GM18499 (cell line): ENCODE results near the gene LRRC32.

ENCODE experiments used
- ATAC-seq: cut with Tn5 transposase; IDR thresholded peaks from one replicate; pipeline ENCODE4 v1.9.1; 2021; ENCODE audit warnings: moderate number of reproducible peaks; ENCODE audit not compliant: insufficient read depth, unreplicated experiment

LRRC32 gene

DNA sequence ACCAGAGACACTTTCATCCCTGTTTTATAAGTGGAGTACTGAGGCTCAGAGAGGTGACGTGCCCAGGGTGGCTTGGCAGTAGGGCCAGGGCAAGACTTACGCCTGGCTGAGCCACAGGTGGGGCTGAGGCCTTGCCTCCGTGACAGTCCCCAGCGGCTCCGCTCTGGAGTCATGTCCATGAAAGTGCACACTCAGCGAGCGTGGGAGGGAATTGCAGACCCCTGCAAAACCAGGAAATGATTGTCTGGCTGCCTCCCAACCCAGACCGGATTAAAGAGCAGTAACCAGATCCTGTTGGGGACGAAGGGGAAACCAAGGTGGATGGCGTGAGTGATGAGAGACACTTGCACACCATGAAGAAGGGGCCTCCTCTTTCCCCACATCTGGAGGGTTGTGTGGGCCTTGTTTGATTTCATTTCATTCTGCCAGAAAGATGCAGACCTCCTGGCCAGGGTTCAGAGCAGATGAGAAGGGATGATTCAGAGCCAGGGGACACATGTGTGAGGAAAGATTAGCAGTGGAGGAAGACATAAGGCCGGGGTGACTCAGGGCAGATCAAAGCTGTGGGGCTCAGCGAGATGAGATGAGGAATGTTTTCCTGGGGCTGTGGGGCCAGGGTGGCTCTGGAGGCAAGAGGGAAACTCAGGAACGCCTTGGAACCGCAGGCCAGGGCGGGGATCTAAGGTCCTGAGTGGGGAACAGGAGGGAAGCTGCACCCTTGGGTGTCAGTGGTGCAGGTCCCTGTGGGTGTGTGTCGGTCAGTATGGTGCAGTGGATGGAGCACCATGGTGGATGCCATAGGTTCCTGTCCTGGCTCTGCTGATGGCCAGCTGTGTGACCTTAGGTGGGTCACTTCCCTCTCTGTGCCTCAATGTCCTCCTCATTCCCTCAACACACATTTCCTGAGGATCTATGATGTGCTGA lies 29.9 kb upstream of the LRRC32 start:
- ATAC-seq = no peak

DNA sequence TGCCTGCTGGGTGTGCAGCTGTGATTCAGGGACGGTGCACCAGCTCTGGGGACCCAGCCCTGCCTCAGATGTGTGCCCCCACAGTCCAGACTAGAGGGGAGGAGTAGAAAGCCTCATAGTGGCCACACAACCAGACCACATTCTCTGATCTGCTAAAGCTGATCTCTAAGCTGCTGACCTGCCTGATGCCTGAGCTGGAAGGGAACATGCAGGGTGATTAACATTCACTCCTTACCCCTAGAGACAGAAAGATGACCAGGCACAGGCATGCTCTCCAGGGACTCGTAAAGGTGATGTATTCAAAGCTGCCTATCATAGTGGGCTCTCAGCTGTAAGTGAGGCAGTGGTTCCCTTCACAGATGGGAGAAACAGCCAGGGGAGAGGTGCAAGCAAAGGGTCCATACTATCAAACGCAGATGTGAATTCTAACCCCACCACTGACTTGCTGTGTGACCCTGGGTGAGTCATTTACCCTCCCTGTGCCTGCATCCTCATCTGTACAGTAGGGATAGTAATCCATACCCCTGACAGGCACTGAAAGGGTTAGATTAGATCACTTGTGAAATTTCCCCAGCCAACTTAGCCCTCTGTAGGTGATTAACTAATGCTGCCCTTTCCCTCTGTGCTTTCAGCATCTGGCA lies 29.0 kb upstream of the LRRC32 start:
- no peak for ATAC-seq

DNA sequence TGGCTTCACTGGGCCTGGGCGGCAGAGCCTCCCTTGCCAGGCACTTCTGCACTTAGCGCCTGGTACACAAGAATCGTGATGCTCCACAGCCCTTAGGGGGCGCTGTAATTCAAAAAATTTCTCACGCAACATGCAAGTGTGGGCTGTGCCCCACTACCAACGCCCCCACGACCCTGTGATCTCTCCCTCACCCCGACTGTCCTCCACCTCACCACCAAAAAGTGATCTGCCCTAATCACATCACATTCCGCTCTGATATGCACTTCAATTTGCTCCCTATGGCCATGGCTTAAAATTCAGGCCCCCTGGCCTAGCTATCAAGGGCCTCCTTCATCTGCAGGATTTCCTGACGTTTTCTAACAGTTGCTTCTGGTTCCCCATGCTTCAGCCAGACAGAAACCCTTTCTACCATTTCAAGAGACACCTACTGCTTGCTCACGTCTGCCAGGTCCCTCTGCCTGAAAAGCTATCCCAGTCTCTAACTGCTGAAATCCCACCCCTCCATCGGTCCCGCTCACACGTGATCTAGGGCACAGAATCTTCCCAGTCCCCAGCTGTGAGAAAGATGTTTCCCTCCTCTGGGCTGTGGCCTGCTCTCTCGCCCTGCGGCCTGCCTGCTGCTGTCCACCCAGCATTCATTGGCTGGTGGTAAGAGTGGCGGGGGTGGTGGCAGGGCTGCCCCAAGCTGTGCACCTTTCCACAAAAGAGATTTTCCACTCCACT lies 27.9 kb upstream of the LRRC32 start:
- ATAC-seq = no peak

DNA sequence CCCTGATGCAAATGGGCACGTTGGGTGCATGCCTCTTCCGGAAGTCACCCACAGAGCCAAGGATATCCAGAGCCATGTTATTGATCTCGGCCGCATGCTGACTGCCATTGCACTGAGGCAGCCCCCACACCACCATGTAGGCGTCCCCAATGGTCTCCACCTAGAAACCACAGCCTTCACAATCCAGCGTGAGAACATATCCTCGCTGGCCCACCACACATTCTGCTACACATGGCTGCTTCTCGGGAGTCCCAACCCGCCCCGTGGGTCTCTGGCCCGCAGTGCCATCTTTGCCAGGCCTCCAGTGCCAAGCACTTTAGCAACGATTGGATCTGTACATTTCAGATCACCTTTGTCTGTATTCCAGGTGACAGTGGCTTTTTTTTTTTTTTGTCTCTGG lies 26.2 kb upstream of the LRRC32 start:
- no peak for ATAC-seq

DNA sequence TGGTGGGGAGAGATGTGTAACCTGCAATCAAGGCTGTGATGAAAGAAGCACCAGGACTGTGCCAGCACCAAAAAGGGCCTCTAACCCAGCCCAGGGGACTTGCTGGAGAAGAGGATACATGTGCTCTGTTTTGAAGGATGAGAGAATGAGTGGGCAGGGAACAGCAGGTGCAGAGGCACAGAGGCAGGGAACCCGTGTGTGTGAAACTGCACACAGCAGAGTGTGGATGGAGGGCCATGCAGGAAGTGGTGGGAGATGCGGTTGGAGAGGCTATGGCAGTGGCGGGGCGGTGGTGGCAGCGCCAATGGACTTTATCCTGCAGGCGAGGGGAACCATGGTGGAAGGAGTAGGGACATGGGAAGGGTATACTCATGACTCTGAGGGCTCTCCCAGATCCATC lies 25.2 kb upstream of the LRRC32 start:
- ATAC-seq = no peak

DNA sequence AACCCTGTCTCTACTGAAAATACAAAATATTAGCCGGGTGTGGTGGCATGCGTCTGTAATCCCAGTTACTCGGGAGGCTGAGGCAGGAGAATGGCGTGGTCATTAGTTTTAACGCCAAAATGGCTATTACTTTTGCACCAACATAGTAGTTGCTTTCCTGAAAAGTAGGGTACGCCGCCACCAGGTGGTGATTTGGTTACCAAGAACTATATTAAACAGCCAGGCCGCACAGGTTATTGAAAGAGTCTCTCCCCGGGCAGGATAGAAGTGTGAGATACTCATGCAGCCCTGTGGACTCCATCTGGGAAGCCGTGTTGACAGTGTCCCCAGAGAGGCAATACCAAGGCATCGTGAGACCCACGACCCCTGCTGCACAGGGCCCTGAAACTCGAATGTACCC lies 24.6 kb upstream of the LRRC32 start:
- no peak for ATAC-seq

DNA sequence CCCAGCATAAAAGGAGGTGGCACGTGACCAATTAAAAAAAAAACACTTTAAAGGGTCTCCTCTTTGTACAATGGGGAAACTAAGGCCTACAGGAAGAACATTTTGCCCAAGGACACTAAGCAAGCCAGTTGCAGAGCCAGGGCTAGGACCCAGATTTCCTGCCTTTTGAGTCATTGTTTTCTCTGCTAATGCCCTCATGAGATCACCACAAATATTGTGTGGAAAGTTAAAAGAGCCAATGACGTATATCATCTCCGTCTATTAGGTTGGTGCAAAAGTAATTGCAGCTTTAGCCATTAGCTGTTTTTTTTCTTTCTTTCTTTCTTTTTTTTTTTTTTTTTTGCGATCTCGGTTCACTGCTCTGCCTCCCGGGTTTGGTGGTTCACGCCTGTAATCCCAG lies 24.1 kb upstream of the LRRC32 start:
- ATAC-seq = no peak

DNA sequence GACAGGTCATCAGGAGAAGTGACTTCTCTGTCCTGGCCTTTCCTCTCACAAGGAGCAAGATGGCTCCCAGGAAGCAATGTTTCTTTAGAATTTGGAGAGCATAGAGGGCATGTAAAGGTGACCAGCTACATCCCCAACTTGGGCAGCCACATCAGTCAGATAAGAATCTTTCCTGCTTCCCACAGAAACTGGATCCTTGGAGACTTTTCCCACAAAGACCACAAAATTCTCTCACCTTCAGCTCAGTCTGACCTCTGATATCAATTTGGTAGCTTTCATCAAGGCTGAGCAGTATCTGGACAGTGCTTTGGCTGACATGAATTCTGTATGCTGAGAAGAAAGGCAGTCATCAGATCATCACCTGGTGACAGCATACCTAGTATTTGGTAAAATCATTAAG lies 23.3 kb upstream of the LRRC32 start:
- no peak for ATAC-seq

DNA sequence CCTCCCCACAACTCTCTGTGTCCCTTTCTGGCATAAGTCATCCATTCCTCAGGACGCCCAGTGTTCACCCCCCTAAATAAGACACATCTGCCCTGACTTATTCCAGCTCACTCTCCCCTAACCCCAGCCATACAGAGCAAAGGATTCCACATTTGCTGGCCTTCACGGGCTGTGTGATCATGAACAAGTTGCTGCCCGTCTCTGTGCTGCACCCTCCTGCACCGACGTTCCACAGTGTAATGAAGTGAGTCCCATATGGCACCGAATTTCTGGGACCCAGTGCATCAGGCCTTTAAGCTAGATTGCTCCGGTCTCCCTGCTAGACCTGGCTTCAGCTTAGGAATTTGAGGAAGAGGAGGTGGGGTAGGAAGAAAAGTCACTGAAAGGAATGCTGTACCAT lies 22.4 kb upstream of the LRRC32 start:
- no peak for ATAC-seq

DNA sequence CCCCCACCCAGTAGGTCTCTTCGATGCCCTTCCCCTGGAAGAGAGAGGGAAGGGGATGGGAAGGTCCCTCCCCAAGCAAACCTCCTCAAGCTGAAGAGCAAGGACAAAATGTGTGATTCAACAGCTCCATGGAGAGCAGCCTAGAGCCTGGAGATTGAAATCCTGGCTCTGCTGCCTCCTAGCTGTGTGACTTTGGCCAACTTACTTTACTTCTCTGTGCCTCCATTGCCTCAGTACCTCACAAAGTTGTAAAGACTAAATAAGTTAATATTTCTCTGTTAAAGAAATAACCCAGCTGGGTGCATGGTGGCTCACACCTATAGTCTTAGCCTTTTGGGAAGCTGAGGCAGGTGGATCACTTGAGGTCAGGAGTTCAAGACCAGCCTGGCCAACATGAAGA lies 21.1 kb upstream of the LRRC32 start:
- no peak for ATAC-seq

DNA sequence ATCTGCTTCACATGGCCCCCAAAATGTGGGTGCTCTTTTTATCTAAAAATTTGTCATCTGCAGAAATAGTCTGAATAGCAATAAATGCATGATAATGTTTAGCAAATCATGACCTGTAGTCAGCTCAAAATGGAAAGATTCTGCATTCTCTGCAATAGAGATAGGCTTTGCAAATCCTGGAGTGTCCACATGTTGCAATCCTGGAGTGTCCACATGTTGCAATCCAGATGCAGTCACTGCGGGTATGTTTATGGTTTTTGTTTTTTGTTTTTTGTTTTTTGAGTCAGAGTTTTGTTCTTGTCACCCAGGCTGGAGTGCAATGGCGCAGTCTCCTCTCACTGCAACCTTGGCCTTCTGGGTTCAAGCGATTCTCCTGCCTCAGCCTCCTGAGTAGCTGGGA lies 20.2 kb upstream of the LRRC32 start:
- ATAC-seq = no peak

DNA sequence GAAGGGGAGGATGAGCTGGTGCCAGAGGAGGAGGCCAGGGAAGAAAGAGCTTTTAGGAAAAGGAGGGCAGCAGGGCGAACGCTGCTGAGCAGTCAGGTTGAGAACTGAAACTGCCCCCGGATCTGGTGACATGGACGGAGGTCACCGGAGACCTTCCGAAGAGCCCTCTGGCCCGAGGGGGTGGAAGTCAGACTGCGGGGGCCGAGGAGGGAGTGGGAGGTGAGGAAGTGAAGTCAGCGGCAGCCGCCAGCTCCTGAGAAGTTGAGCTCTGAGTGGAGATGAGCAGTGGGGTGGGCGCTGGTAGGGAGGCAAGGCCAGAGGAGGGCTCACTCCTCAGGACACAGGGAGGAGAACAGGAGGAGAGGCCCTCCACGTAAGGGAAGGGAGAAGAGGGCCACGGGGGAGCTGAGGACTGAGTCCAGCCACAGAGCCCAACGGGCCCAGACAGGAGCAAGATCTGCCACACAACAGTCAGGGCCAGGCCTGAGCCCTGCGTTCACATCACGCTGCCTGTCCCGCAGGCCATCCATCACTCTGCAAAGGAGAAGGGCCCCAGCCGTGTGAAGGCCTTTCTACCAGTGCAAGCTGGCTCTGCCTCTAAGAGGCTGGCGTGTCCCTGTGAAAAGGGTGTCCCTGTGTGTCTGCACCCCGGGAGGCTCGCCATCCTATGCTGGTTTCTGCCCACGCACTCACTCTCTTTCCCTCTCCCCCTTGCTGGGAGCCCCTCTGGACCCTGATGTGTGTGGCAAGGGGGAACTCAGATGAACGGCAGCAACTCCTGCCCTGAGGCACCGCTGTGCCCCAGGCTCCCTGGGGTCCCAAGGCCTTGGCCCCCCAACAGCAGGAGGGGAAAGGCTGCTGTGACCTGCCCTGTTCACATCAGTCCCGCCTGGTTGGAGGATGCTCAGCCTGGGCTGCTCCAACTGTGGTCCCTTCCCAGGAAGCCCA lies 19.0 kb upstream of the LRRC32 start:
- no peak for ATAC-seq

DNA sequence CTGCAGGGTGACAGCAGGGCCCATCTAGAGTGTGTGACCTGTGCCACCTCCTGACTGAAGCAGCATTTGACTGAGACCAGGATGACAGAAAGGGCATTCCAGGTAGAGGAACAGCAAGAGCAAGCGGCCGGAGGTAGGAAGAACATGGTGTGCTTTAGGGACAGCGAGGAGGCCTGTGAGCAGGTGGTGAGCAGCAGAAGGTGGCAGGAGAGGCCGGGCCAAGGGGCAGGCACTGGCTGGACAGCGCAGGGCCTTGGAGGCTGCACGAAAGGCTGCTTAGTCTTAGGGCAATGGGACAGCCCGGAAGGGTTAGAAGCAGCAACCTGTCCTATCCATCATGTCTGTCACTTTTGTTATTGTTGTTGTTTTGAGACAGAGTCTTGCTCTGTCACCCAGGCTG lies 17.6 kb upstream of the LRRC32 start:
- no peak for ATAC-seq

DNA sequence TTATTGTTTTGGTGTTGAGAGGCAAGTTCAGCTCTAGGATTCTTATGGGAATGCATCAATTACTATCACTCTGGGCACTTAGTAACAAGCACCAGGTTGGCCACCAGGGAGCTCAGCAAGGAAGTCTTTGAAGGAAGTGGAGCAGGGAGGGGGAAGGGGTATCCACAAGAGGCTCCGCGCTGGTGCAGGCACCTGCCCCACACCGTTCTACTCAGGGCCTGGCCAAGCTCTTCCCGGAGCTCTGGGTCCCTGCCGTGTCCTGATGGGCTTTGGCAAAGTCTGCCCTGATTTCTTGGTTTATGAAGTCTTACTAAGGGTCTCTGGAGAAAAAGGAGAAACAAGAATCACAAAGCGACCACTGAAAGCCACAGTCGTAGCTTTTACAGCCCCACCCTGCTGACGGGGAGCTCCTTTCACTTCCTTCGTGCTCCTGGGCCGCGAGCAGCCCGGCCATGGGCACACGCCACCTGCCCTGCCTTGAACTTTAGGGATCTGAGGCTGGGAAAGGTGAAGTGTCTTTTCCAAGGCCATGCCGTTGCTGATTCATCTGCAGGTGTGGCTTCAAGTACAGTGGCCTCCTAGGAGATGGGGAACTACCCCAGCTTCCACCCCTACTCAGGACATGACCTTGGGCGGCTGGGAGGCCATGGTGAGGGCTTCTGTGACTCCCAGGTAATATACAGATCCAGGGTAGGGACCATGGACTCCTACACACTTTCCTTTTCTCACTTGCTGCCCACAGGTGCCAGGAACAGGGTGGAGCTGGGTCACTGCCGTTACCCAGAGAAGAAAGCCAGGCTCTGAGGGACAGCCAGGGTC lies 15.9 kb upstream of the LRRC32 start:
- ATAC-seq = no peak

DNA sequence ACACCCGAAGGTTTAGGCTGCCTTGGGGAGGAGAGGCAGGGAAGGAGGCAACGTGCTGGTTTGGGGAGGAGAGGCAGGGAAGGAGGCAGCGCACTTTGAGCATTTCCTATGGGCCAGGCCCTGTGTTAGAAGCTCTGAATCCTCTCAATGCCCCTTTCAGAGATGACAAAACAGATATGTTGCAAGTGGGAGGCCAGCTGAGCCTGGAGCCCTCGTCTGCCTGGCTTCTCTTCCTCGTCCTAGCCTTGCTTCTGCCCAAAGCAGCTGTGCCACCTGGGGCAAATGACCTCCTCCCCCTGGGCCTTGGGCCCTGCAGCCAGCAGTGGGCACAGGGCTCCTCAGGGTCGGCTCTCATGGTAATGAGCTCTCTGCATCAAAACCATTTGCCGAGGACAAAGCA lies 15.3 kb upstream of the LRRC32 start:
- ATAC-seq = no peak

DNA sequence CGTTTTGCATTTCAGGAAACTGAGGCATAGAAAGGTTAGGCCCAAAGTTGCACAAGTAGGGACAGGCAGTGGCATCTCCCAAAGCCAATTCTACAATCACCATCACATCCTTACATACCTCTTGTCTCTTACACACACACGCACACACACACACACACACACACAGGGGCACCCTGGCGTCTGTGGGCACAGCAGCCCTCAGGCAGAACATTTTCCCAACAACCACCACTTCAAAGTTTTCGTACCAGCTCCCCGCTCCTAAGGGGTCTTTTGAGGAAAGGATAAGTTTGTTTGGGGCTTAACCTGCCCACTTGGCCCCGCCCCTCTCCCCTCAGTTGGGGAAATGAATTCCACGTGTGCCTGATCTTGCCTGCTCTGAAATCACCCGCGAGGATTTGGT lies 14.7 kb upstream of the LRRC32 start:
- ATAC-seq = no peak

DNA sequence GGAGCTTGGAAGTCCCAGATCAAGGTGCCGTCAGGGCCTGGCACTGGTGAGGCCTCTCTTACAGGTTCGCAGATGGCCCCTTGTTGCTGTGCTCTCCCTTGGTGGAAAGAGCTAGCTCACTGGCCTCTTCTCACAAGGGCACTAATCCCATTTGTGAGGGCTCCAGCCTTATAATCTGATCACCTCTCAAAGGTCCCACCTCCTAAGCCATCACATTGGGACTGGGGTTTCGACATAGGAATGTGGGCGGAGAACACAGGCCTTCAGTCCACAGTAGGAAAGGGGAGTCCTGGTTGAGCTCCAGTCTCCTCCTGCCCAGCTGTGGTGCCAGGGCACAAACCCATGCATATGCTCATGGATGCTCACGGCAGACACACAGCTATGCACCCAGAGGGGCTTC lies 14.0 kb upstream of the LRRC32 start:
- ATAC-seq = no peak

DNA sequence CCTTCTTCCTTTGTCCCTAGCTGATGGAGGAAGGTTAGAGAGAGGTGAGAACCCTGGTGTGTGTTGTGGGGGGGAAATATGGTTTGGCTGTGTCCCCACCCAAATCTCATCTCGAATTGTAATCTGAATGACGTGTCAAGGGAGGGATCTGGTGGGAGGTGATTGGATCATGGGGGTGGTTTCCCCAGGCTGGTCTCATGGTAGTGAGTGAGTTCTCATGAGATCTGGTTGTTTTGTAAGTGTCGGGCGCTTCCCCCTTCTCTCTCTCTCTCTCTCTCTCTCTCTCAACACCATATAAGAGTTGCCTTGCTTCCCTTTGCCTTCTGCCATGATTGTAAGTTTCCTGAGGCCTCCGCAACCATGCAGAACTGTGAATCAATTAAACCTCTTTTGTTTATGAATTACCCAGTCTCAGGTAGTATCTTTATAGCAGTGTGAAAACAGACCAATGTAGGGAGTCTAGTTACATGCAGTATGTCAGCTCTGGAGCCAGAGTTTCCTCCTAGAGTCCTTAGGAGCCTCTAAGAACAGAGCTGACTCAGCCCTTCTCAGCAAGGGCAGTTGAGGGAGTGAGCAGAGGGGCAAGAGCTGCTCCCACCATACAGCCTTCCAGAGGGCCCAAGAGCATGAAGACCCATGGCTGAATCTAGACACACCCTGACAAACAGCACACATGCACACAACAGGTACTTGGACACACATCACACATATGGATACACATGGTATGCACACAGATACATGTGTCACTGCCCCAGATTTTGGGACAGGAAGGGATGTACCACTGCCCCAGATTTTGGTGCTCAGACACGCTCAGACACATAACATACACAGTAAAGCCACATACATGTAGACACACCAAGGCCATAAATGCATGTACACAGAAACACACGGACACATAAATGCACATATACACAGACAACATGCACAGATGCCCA lies 12.9 kb upstream of the LRRC32 start:
- ATAC-seq = no peak
